HG02852 (cell line): ENCODE measurements around the gene MYO7A.

ENCODE experiments used
- ATAC-seq: cut with Tn5 transposase; IDR thresholded peaks from one replicate; pipeline ENCODE4 v1.9.1; 2021; ENCODE audit warnings: mild to moderate bottlenecking, moderate library complexity; ENCODE audit not compliant: unreplicated experiment

The MYO7A gene

GRCh38 chr11:77198440-77198849, 70.4 kb downstream of the MYO7A start:
- no peak for ATAC-seq

DNA sequence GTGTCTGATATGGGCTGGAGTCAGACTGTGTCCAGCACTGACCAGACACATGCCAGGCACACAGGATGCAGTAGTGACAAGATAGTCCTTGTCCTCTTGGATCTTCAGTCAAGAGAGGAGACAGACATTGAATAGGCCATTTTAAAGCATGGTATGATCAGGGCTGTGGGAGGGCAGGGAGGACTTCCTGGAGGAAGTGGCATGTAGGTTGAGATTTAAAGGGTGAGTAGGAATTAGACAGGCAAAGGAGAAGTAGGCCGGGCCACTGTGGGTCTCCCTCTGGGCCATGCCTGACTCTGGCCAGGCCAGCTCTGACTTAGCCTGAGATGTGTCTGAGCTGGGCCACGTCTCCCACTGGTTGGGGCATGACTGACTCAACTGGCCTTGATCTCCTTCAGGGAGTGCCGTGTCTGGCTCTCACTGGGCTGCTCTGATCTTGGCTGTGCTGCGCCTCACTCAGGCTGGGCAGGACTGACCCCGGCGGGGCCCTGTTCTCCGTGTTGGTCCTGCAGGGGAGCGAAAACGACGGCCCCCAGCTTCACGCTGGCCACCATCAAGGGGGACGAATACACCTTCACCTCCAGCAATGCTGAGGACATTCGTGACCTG, 71.2 kb downstream of the MYO7A start:
- no peak for ATAC-seq

- ATAC-seq = no peak
Observed at GRCh38 chr11:77200351-77201268, 72.6 kb downstream of the MYO7A start.

DNA sequence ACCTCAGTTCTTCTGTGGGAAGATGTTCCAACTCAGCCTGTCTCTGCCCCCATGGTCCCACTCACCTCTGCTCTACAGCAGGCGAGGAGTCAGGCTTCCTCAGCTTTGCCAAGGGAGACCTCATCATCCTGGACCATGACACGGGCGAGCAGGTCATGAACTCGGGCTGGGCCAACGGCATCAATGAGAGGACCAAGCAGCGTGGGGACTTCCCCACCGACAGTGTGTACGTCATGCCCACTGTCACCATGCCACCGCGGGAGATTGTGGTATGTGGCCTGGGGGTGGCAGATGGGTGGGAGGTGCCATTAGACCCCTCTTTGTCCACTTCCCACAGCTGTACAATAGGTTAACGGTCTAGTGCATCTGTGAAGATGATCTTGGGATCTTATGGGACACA, 73.3 kb downstream of the MYO7A start:
- no peak for ATAC-seq

- no peak for ATAC-seq
Observed at GRCh38 chr11:77201991-77202841, 74.2 kb downstream of the MYO7A start.

DNA sequence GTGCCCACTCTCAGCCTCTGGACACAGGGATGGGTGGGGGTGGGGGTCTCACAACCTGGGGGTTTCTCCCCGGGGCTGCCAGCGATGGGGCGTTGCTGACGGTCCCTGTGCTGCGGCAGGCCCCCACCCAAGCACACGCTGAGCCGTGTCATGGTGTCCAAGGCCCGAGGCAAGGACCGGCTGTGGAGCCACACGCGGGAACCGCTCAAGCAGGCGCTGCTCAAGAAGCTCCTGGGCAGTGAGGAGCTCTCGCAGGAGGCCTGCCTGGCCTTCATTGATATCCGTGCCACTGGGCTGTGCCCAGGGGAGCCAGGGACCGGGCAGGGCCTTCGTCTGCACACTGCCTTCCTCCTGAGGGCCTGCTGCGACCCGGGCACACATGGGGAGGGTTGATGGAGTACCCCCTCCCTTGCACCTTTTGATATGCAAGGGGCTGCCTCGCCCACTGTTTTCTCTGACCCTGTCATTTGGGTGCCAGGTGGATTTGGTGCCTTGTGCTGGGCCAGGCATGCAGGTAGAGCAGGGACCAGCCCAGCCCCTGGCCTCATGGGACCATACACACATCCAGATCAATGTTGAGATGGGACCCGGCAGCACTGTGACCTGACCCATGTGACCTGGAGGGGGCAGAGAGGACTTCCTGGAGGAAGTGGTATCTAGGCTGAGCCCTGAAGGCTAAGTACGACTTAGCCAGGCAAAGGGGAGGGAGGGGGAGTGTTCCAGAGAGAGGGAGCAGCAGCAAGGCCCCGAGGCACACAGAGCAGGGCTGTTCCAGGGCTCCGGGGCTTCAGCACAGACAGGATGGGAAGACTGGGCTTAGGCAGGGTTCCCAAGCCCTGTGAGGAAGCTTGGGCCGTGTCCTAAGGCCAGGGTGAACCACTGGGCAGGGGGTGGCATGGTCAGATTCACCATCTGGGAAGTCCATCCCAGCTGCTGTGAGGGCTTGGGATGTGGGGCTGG, 75.2 kb downstream of the MYO7A start:
- no peak for ATAC-seq

DNA sequence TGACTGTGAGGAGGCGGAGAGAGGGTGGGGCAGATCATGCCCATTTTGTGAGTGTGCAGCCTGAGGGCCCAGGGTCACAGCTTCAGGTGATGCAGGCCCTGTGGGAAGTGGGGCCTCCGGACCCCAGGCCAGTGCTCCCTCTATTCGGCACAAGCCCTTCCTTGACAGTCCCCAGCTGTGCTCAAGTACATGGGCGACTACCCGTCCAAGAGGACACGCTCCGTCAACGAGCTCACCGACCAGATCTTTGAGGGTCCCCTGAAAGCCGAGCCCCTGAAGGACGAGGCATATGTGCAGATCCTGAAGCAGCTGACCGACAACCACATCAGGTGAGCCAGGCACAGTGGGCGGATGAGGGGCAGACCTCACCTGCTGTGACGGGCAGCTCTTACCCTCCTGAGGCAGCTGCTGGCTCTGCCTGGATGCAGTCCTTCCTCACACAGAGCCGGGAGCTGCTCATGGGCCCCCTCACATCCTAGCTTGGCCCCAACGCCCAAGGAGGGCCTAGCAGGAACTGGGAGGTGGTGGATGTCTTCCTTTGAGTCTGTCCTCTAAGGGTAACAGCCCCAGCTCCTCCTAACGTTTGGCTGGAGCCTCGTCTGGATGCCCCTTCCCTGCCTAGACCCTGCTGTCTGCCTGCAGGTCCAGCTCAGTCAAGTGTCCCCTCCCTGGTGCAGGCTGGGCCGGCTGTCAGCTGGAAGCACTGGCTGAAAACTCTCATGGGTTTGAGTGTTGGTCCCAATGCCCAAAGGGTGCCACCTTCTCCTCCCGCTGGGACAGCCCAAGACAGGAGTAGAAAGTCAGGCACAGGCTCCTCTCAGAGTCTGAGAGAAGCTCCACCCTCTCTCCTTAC, 76.1 kb downstream of the MYO7A start:
- ATAC-seq = no peak

DNA sequence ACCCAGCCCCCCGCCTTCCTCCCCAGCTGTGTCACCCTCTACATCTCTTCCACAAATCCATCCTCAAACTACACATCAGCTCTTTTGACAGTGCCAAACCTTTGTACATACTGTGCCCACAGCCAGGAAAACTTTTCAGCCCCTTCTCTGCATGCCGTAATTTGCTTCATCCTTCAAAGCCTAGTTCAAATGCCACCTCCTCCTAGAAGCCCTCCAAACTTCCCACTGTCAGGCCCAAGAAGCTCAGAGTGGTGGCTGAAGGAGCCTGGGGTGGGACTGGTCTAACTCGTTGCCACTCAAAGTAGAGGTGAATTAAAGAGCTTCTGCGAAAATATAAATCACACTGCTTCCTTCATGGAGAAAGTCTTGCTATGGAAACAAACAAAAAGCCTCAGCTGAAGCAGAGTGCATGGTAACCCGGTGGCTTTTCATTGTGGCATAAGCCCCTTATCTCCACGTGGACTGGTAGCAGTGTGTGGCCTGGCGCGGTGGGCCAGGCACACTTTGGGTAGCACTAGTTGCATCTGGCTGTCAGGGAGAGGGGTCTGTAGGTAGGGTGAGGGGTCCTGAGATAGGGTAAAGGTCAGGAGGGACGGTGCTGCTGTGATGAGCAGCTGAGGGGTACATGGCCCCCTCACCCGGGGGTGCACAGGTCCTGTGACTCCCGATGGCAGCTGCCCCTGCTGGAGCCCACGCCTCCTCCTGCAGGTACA, 76.9 kb downstream of the MYO7A start:
- no peak for ATAC-seq

DNA sequence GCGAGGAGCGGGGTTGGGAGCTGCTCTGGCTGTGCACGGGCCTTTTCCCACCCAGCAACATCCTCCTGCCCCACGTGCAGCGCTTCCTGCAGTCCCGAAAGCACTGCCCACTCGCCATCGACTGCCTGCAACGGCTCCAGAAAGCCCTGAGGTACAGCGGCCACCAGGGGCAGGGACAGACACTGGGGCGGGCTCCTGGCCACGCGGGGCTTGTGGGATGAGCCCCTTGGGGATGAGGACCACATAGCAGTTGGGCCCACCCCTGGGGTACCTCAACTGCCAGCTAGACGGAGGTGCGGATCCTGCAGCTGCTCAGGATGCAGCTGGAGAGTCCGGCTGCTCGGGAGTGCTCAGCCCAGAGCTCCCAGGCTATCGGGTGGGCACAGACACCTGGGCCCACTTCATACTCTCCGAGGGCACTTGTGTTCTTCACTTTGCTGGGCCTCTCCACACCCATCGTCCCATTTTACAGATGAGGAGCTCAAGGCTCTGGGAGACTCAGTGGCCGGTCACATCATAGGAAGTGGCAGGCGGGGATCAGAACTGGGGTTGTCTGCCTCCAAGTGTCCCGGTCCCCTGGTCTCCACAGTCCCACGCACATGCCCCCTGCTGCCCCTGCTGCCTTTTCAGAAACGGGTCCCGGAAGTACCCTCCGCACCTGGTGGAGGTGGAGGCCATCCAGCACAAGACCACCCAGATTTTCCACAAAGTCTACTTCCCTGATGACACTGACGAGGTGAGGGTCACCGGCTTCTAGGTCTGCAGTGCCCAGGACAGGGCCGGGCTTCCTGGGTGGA, 77.6 kb downstream of the MYO7A start:
- ATAC-seq = no peak

DNA sequence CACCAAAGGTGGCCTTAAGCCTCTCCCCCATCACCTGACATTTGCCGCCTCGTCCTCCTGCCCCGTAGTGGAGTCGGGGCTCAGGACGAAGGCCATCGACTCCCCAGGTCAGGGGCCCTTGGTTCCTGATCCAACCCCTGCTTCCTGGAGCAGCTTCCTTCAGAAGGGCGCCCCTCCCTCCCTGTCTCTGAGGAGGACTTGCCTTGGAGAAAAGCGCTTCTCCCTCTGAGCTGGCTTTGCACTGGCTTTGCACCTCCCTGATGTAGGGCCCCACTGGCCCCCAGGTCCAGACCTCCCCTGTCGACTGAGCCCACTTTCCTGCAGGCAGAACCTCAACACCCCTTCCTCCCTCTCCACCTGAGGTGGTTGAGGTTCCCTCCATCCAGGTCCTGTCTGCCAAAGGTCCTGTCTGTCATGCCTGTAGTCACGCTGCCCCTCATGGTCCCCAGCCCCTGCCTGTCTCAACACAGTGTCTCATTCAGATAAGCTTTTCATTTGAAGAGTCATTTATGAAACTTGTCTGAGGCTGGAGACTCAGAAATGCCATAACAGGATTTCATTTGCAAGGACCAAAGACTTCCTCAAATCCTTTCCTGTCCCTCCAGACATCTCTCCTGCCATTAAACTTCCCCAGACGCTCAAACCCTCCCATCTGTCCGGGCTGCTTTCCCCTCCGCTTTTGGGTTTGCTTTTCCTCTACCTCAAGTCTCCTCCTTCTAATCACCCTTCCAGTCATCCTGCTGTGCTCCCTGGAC, 78.4 kb downstream of the MYO7A start:
- ATAC-seq = no peak

- no peak for ATAC-seq
Observed at GRCh38 chr11:77207019-77207485, 79.0 kb downstream of the MYO7A start.

DNA sequence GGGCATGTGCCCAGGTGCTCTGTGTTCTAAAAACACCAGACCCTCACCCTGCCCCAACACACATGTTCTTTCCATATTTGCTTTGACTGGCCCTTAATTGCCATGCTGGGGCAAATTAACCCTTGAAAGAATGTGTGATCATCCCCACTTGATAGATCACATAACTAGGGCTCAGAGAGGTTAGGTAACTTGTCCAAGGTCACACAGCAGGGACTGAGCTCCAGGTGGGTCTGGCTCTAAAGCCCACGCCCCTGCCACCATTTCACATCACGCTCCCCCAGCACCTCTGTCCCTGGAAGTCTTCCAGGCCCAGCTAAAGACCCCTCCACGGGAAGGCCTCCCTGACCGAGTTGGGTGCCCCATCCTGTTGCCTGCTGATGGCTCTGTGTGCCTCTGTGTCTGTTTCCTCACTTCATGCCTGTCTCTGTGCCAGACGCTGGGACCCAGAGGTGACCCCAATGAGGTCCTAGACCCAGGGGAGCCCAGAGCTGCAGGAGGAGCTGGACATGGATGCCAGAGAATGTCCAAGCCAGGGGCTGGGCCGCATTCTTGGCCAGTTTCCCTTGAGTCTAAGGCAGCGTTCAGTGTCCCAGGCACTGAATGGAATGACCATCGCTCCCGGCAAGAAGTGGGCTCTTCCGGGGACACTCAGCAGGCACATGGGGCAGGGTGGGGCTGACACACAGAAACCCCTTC, 79.7 kb downstream of the MYO7A start:
- no peak for ATAC-seq

DNA sequence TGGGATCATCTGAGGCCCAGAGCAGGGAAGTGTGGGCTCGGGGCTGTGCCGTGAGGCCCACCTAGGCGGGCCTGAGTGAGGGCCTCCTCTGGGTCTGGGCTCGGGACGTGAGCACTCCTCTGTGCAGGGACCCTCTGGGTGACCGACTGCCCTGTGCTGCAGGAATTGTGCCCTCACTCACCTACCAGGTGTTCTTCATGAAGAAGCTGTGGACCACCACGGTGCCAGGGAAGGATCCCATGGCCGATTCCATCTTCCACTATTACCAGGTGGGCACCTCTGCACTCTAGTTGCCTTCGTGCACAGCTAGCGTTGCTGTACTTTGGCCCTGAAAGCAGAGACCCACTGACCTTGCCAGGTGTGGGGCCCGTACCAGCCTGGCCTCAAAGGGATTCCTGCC, 80.5 kb downstream of the MYO7A start:
- no peak for ATAC-seq

GRCh38 chr11:77209663-77210062, 81.6 kb downstream of the MYO7A start:
- no peak for ATAC-seq

DNA sequence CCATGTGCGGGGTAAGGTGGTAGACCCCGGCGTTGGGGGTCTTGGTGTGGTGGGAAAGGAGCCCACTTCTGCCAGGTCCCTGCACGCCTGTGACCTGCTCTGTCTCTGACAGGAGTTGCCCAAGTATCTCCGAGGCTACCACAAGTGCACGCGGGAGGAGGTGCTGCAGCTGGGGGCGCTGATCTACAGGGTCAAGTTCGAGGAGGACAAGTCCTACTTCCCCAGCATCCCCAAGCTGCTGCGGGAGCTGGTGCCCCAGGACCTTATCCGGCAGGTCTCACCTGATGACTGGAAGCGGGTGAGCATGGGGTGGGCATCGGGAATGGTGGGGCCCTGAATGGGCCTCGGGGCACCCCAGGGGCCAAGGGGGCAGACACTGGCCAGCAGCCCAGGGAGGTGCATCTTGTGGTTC, 83.0 kb downstream of the MYO7A start:
- no peak for ATAC-seq

DNA sequence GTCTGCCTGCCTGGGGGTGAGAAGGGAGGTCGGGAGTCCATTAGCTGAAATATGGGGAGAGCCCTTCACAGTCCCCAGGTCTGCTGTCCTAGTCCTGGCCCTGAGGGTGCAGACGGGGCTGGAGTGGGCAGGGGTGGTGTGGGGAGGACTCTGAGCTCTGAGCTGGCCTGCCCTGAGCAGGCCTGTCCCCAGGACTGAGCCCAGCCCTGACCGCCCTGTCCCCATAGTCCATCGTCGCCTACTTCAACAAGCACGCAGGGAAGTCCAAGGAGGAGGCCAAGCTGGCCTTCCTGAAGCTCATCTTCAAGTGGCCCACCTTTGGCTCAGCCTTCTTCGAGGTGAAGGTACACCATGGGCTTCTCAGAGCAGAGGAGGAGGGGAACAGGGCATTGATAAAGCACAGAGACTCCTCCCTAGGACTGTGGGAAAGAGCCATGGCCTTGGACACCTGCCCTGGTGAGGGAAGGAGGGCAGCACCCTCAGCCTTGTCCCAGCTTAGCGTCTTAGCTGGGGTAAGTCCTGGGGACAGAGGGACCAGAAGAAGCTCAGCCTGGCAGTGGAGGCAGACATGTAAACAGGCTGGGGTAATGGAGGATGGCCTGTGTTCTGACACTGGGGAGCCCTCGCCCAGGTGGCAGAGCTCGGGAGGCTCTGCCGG, 83.7 kb downstream of the MYO7A start:
- no peak for ATAC-seq
